ENCODE results near the gene SECTM1.
A peak's percentile ranks its signal among the peaks of the same experiment; 100 is the strongest.

The SECTM1 gene

DNA sequence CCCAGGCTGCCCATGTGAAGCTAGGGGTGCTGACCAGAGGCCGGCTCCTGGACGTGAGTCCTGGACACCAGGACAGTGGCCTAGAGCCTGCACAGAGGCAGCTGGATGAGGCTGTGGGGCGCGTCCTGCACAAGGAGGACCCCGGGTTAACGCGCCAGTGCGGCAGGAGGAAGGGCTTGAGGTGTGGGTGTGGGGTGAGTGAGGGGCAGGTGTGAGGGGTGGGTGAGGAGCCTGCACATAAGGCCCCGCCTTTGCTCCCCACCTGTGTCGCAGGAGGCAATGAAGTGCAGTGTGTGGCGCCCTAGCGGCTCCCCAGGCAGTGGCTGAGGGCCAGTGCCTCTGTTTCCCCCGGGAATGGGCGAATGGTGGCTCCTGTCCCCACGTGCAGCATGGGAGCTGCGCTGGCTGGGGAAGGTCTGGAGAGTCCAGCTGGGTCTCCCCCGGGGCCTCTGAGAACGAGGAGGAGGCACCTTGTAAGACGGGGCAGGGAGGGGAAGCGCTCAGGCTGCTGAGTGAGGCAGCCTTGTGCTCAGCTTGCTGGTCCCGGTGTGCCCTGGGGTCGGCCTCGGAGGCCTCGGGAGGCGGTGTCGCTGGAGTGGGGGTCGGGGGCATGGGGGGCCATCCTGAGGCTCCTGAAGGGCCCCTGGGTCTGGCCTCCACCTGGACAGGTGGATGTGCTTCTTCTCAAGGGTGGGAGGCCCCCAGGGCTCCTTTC lies 19.4 kb downstream of the SECTM1 start:
- DNase-seq = no peak

- no peak for DNase-seq
Measured at GRCh38 chr17:82313195-82314011, 20.2 kb downstream of the SECTM1 start.

DNA sequence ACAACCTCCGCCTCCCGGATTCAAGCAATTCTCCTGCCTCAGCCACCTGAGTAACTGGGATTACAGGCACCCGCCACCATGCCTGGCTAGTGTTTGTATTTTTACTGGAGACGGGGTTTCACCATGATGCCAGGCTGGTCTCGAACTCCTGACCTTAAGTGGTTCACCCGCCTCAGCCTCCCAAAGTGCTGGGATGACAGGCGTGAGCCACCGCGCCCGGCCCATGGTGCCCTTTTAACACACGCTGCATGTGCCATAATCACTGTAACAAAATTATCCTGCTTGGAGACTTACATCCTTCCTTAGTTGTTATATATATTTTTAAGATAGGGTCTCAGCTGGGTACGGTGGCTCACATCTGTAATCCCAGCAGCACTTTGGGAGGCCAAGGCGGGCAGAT lies 21.6 kb downstream of the SECTM1 start:
- DNase-seq = no peak

DNA sequence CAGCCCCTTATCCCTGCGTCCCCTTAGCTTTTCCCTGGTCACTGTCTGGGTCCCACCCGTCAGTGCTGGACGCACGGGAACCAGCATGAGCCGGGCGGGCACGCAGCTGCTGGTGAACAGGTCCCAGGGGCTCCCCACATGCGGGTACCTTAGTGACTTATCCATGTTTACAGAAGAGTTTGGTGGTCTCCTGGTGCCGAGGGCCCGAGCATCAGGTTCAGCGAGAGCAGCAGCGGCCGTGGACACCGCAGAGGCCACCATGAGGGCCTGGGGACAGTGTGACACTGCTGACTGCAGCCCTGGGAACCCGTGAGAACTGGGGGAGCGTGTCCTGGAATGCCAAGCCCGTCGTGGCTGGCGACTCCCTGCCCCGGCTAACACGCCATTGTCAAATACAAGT lies 22.7 kb downstream of the SECTM1 start:
- DNase-seq = no peak

DNA sequence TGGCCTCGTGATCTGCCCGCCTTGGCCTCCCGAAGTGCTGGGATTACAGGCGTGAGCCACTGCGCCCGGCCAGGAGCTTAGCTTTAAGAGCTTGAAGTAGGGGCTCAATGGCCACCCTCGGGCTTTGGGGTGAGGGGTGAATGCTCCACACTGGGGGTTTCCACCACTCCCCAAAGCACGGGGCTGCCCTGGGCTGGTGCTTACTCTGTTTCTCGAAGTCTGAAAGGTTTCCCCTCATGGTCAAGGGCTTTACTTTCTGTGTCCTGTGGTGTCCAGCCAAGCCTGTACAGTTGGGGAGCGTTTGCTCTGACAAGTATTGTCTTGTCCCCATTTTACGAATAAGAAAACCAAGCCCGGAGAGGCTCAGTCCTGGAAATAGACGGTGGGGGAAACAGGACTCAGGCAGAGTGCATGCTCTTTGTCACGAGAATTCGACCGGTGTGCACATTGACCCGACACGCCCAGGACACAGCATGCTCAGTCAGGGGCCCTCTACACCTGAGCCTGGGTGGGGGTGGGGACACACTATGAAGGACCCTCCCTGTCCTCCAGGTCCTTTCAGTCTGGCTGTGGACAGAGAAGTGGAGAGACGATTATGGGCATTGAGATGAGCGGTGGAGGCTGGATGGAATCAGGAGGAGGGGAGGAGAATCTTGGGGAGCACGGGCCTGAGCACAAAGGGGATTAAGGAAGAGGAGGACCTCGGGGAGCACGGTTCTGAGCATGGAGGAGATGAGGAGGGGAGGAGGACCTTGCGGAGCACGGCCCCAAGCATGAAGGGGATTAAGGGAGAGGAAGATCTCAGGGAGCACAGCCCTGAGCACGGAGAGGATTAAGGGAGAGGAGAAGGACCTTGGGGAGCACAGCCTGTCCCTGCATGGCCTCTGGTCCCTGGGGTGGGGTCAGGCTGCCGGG lies 23.7 kb downstream of the SECTM1 start:
- DNase-seq = no peak

- no peak for DNase-seq
Measured at GRCh38 chr17:82305727-82306300, 27.8 kb downstream of the SECTM1 start.

GRCh38 chr17:82304826-82305726 lies 28.5 kb downstream of the SECTM1 start:
- DNase-seq = no peak

- DNase-seq = no peak
Measured at GRCh38 chr17:82303944-82304808, 29.4 kb downstream of the SECTM1 start.

DNA sequence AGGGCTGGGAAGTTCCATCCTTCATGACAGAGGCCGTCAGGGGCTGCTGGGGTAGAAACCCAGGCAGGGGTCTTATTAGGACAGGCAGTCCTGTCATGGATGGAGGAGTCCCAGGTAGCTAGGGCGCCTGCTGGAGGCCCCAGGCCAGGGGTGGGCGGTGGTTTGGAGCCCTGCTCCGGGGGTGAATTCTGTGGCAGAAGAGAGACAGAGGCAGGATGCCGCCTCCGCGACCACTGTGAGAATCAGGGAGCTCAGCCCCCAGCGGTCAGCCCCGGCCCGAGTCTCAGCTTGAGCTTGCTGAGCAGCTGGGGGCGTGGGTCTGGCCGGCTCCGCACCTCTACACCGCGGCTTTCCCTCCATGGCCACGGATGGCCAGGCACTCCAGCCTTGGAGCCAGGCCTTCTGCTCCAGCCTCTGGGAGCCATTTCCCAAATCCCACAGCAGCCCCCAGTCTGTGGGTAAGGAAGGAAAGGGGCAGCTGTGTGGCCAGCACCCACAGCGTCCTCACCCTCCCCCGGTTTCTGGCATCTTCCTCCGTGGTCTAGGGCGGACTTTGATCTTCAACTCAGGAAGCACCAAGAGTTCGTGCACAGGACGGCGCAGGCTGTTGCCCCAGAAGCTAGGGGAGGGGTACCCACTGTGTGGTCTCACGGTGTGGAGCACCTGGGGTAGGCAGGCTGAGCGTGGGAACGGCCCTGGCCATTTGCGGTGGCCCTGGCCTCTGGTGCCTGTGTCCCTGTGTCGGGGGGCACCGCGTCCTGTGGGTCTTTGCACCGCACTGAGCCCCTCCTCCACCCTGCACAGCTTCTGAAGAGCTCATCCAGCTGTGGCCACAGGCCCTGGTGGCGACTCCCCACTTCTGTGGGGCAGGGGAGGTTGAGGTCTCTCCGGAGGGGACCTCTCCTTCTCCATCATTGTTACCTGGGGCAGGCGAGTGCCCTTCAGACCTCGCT lies 30.3 kb downstream of the SECTM1 start:
- DNase-seq = no peak

- no peak for DNase-seq
Measured at GRCh38 chr17:82302568-82302963, 31.0 kb downstream of the SECTM1 start.

GRCh38 chr17:82301916-82302567 lies 31.5 kb downstream of the SECTM1 start:
- peak; percentile 77 for DNase-seq

GRCh38 chr17:82301300-82301915 lies 32.2 kb downstream of the SECTM1 start:
- DNase-seq = no peak

GRCh38 chr17:82300707-82301270 lies 32.8 kb downstream of the SECTM1 start:
- DNase-seq = peak; percentile 75

GRCh38 chr17:82300228-82300627 lies 33.3 kb downstream of the SECTM1 start:
- no peak for DNase-seq

GRCh38 chr17:82299452-82299851 lies 34.1 kb downstream of the SECTM1 start:
- no peak for DNase-seq

GRCh38 chr17:82298538-82299421 lies 34.8 kb downstream of the SECTM1 start:
- no peak for DNase-seq
